WTC11 (cell line): ENCODE measurements around the gene GTPBP6.
A peak's percentile ranks its signal among the peaks of the same experiment; 100 is the strongest.

Experiments
- ATF3 ChIP-seq: sonication (generic); formaldehyde crosslinking; conservative IDR thresholded peaks from 2 replicates; pipeline ENCODE4 v1.8.1; 2022; ENCODE audit warnings: mild to moderate bottlenecking, missing genetic modification reagents
- CTCF ChIP-seq: fragments of 200-600 bp; IDR thresholded peaks from 2 replicates; pipeline ENCODE4 v1.8.0; 2022; ENCODE audit warnings: antibody characterized with exemption
- FOXP4 ChIP-seq: sonication (generic); formaldehyde crosslinking; IDR thresholded peaks from 2 replicates; pipeline ENCODE4 v1.8.0; 2022; ENCODE audit warnings: mild to moderate bottlenecking, missing genetic modification reagents
- HMGXB4 ChIP-seq: sonication (generic); formaldehyde crosslinking; IDR thresholded peaks from 2 replicates; pipeline ENCODE4 v1.8.1; 2023; ENCODE audit warnings: mild to moderate bottlenecking, moderate library complexity, missing genetic modification reagents
- MXD4 ChIP-seq: fragments of 250-450 bp; sonication (Bioruptor Pico); IDR thresholded peaks from 2 replicates; pipeline ENCODE4 v1.8.0; 2021; ENCODE audit warnings: mild to moderate bottlenecking, moderate library complexity, borderline replicate concordance

DNA sequence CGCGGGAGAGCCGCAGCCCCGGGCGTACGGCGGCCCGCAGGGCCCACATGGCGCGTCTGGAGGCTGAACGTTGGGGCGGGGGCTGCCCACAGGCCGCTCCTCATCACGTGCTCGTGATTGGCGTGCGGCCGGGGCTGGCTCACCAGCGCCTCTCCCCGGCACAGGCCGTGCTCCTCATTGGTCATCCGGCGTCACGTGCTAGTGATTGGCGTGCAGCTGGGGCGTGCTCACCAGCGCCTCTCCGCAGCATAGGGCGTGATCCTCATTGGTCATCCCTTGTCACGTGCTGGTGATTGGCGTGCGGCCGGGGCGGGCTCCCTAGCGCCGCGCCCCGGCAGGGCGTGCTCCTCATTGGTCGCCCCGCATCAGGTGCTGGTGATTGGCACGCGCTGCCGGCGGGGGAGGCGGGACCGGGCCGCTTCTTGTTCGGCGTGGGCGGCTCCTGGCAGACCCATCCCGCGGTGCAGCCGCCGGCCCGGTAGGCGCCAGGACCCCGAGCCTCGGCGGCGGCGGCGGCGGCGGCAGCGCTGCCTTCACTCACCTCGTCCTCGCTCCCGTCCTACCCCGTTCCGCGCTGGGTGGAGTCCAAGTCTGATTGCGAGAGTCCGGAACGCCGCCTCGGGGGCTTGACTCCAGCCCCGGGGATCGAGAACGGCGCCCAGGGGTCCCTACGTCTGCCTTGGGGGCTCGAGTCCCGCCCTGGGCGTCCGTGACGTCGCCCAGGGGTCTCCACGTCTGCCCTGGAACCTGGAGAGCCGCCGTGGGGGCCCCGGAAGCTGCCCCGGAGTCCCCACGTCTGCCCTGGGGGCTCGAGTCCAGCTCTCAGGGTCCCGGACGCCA, at the start of gene GTPBP6:
- TF ChIP-seq MXD4 (CRISPR knock-in tag) (no peak), ATF3 (CRISPR knock-in tag) (no peak), FOXP4 (CRISPR knock-in tag) (0 out of 2 replicates have a peak, but pooled peaks have one; percentile 31), CTCF (no peak), HMGXB4 (CRISPR knock-in tag) (peak; percentile 8; the same call in 1 of the 2 replicates)
